ENCODE results near the gene TXNRD2.
"Not testable (repeated sequence)": the region's sequence is repeated elsewhere in the genome, so short reads cannot be mapped to it uniquely, and the experiment has no call there.

Gene TXNRD2

DNA sequence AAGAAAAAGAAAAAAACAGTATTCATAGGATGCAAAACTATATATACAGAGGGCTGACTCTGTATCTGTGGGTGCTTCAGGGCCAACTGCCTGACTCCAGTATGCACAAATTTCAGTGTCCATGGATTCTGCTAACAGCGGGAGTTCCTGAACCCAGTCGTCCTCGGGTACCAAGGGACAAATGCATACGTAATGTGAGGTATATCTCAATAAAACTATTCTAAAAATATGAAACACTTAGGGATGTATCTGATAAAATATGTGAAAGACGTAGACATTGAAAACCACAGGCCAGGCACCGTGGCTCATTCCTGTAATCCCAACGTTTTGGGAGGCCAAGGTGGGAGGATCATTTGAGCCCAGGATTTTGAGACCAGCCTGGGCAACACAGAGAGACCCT is 13.9 kb downstream of the TXNRD2 start:
- Histone ChIP-seq H3K4me2 (ENCODE audit: low read depth, low read length) (no peak overlapping the region), H3K4me1 (ENCODE audit: low read length) (0 out of 2 replicates have a peak, but pooled peaks cover 3% of the 10 kb centered on the region), H2AFZ (ENCODE audit: low read length) (no peak overlapping the region), H3K27me3 (replicated peaks; ENCODE audit: insufficient read depth, low read length) (no peaks in the 10 kb centered on the region), H3K4me3 (ENCODE audit: low read length) (no peak overlapping the region), H3K27ac (ENCODE audit: low read length) (no peak overlapping the region), H3F3A (ENCODE audit: insufficient read depth, low read length) (no peaks in the 10 kb centered on the region), H3K9ac (ENCODE audit: low read length) (no peak overlapping the region), H3K9me3 (replicated peaks; ENCODE audit: insufficient read depth, low read length) (no peaks in the 10 kb centered on the region), H3K79me2 (ENCODE audit: low read length) (no peaks in the 10 kb centered on the region), H3K36me3 (replicated peaks; ENCODE audit: insufficient read depth, low read length) (no peaks in the 10 kb centered on the region), H4K20me1 (ENCODE audit: insufficient read depth, low read length) (no peaks in the 10 kb centered on the region), H3K9me2 (replicated peaks; ENCODE audit: insufficient read depth, low read length) (no peaks in the 10 kb centered on the region)
- DNase-seq, result no peak
- no peak for TF ChIP-seq EZH2phosphoT487 (IDR thresholded peaks at IDR 0.05; ENCODE audit: low read length)
- no peak for TF ChIP-seq CTCF (IDR thresholded peaks at IDR 0.05; ENCODE audit: low read length)
- no peak for TF ChIP-seq EZH2 (optimal IDR thresholded peaks at IDR 0.05; ENCODE audit: low read depth, low read length)

- not testable (repeated sequence) for H4K20me1 ChIP-seq (ENCODE audit: insufficient read depth, low read length); H3K4me3 ChIP-seq (ENCODE audit: low read length); H3K9me2 ChIP-seq (replicated peaks; ENCODE audit: insufficient read depth, low read length); H3K79me2 ChIP-seq (ENCODE audit: low read length); H2AFZ ChIP-seq (ENCODE audit: low read length); H3K36me3 ChIP-seq (replicated peaks; ENCODE audit: insufficient read depth, low read length); H3K9me3 ChIP-seq (replicated peaks; ENCODE audit: insufficient read depth, low read length); H3K9ac ChIP-seq (ENCODE audit: low read length); H3F3A ChIP-seq (ENCODE audit: insufficient read depth, low read length); H3K27me3 ChIP-seq (replicated peaks; ENCODE audit: insufficient read depth, low read length); H3K4me1 ChIP-seq (ENCODE audit: low read length); H3K4me2 ChIP-seq (ENCODE audit: low read depth, low read length); H3K27ac ChIP-seq (ENCODE audit: low read length); DNase-seq
Measured at GRCh38 chr22:19926028-19926427, 15.6 kb downstream of the TXNRD2 start.

GRCh38 chr22:19923914-19924513 is 17.6 kb downstream of the TXNRD2 start:
- Histone ChIP-seq H3K27me3 (replicated peaks; ENCODE audit: insufficient read depth, low read length) (no peaks in the 10 kb centered on the region), H3K4me3 (ENCODE audit: low read length) (no peak overlapping the region), H3K36me3 (replicated peaks; ENCODE audit: insufficient read depth, low read length) (no peaks in the 10 kb centered on the region), H2AFZ (ENCODE audit: low read length) (no peak overlapping the region), H3K79me2 (ENCODE audit: low read length) (no peaks in the 10 kb centered on the region), H3K9ac (ENCODE audit: low read length) (no peak overlapping the region), H4K20me1 (ENCODE audit: insufficient read depth, low read length) (no peaks in the 10 kb centered on the region), H3K4me2 (ENCODE audit: low read depth, low read length) (no peak overlapping the region), H3K4me1 (ENCODE audit: low read length) (0 out of 2 replicates have a peak, but pooled peaks cover 3% of the 10 kb centered on the region), H3K9me2 (replicated peaks; ENCODE audit: insufficient read depth, low read length) (no peaks in the 10 kb centered on the region), H3F3A (ENCODE audit: insufficient read depth, low read length) (no peaks in the 10 kb centered on the region), H3K27ac (ENCODE audit: low read length) (no peak overlapping the region), H3K9me3 (replicated peaks; ENCODE audit: insufficient read depth, low read length) (no peaks in the 10 kb centered on the region)
- no peak for TF ChIP-seq CTCF (IDR thresholded peaks at IDR 0.05; ENCODE audit: low read length)
- TF ChIP-seq EZH2phosphoT487 (IDR thresholded peaks at IDR 0.05; ENCODE audit: low read length), result no peak
- TF ChIP-seq EZH2 (optimal IDR thresholded peaks at IDR 0.05; ENCODE audit: low read depth, low read length), result no peak
- no peak for DNase-seq

DNA sequence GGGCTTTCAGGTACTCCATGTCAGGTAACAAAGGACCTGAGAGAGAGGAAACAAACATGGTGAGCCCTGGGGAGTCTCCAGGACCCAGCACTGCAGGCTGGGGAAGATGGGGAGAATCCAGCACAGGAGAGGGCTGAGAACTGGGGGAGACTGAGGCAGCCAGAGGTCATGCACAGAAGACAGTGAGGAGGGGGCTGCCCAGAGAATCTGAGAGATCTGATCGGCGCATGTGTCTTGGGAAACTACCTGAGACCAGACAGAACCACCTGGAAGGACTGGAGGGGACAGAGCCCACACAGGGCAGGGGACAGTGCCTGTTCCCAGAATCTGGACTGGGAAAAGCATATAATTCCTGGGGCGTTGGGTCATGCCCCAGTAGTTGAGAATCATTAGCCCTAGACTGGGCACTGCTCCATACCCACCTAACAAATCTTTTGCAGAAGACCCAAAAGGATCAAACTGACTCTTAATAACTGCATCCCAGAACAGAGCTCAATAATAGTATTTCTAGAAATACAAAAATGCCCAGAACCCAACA is 20.0 kb downstream of the TXNRD2 start:
- no peaks in the 10 kb centered on the region for H4K20me1 ChIP-seq (ENCODE audit: insufficient read depth, low read length)
- no peaks in the 10 kb centered on the region for H3K9me3 ChIP-seq (replicated peaks; ENCODE audit: insufficient read depth, low read length)
- no peak overlapping the region for H3K27ac ChIP-seq (ENCODE audit: low read length)
- no peaks in the 10 kb centered on the region for H3K79me2 ChIP-seq (ENCODE audit: low read length)
- peaks cover 16% of the 10 kb centered on the region for H3K4me1 ChIP-seq (ENCODE audit: low read length)
- no peaks in the 10 kb centered on the region for H3K36me3 ChIP-seq (replicated peaks; ENCODE audit: insufficient read depth, low read length)
- no peaks in the 10 kb centered on the region for H3K9me2 ChIP-seq (replicated peaks; ENCODE audit: insufficient read depth, low read length)
- no peak for TF ChIP-seq CTCF (IDR thresholded peaks at IDR 0.05; ENCODE audit: low read length)
- TF ChIP-seq EZH2 (optimal IDR thresholded peaks at IDR 0.05; ENCODE audit: low read depth, low read length), result no peak
- no peak overlapping the region for H3K4me3 ChIP-seq (ENCODE audit: low read length)
- no peak overlapping the region for H2AFZ ChIP-seq (ENCODE audit: low read length)
- no peaks in the 10 kb centered on the region for H3K27me3 ChIP-seq (replicated peaks; ENCODE audit: insufficient read depth, low read length)
- no peak overlapping the region for H3K9ac ChIP-seq (ENCODE audit: low read length)
- no peak overlapping the region for H3K4me2 ChIP-seq (ENCODE audit: low read depth, low read length)
- no peak for DNase-seq
- no peaks in the 10 kb centered on the region for H3F3A ChIP-seq (ENCODE audit: insufficient read depth, low read length)

All from MM.1S (cell line).